GM18517 (cell line): ENCODE measurements around the gene ANXA7.
"Not testable (repeated sequence)": the region's sequence is repeated elsewhere in the genome, so short reads cannot be mapped to it uniquely, and the experiment has no call there.

Experiments used
- ATAC-seq: cut with Tn5 transposase; IDR thresholded peaks from one replicate; pipeline ENCODE4 v1.9.1; 2021; ENCODE audit warnings: mild to moderate bottlenecking, moderate library complexity; ENCODE audit not compliant: unreplicated experiment

The ANXA7 gene

GRCh38 chr10:73408978-73409521 is 4.8 kb downstream of the ANXA7 start:
- ATAC-seq: no peak

GRCh38 chr10:73408061-73408460 is 5.8 kb downstream of the ANXA7 start:
- ATAC-seq: no peak

- ATAC-seq: no peak
Observed at GRCh38 chr10:73407495-73407894, 6.4 kb downstream of the ANXA7 start.

GRCh38 chr10:73406846-73407245 is 7.0 kb downstream of the ANXA7 start:
- no peak for ATAC-seq

- no peak for ATAC-seq
Observed at GRCh38 chr10:73405556-73405955, 8.3 kb downstream of the ANXA7 start.

GRCh38 chr10:73404690-73405089 is 9.2 kb downstream of the ANXA7 start:
- no peak for ATAC-seq

- no peak for ATAC-seq
Observed at GRCh38 chr10:73401636-73402035, 12.2 kb downstream of the ANXA7 start.

GRCh38 chr10:73399063-73399462 is 14.8 kb downstream of the ANXA7 start:
- no peak for ATAC-seq

- no peak for ATAC-seq
Observed at GRCh38 chr10:73398024-73398423, 15.8 kb downstream of the ANXA7 start.

- not testable (repeated sequence) for ATAC-seq
Observed at GRCh38 chr10:73394325-73394724, 19.5 kb downstream of the ANXA7 start.

GRCh38 chr10:73388228-73388627 is 25.6 kb downstream of the ANXA7 start:
- ATAC-seq: no peak

- ATAC-seq: no peak
Observed at GRCh38 chr10:73386583-73386982, 27.3 kb downstream of the ANXA7 start.

GRCh38 chr10:73379064-73379748 is 34.7 kb downstream of the ANXA7 start:
- no peak for ATAC-seq

GRCh38 chr10:73376679-73377078 is 37.2 kb downstream of the ANXA7 start:
- ATAC-seq: no peak

- ATAC-seq: no peak
Observed at GRCh38 chr10:73368238-73368637, 45.6 kb downstream of the ANXA7 start.

GRCh38 chr10:73366381-73367298 is 47.2 kb downstream of the ANXA7 start:
- ATAC-seq: no peak

GRCh38 chr10:73364964-73365363 is 48.9 kb downstream of the ANXA7 start:
- no peak for ATAC-seq

- ATAC-seq: no peak
Observed at GRCh38 chr10:73359492-73359891, 54.4 kb downstream of the ANXA7 start.

GRCh38 chr10:73358331-73359279 is 55.3 kb downstream of the ANXA7 start, which contains the start of gene CFAP70:
Gene CFAP70, minus strand, starts transcription at chr10:73358864. Its CDS starts 4,068 bp downstream, at chr10:73354796.
- peak; percentile 95 for ATAC-seq

GRCh38 chr10:73357821-73358220 is 56.0 kb downstream of the ANXA7 start:
- ATAC-seq: no peak

GRCh38 chr10:73357166-73357565 is 56.7 kb downstream of the ANXA7 start:
- no peak for ATAC-seq
